Astrocyte of the spinal cord (primary cell): ENCODE results near the gene SCMH1.

Experiments
- DNase-seq: peaks from one replicate; pipeline ENCODE4 v3.0.0; 2011; ENCODE audit warnings: low read depth, low spot score
- H3K4me3 ChIP-seq: 2 replicates; pipeline ENCODE4 v1.5.1; 2011; ENCODE audit warnings: low read depth, mild to moderate bottlenecking, low read length, moderate library complexity
- CTCF ChIP-seq: IDR thresholded peaks from 2 replicates; pipeline ENCODE4 v1.5.1; 2012; ENCODE audit warnings: low read depth, mild to moderate bottlenecking, low read length, inconsistent platforms
- in situ Hi-C: cut with HindIII; loops from 2 replicates; pipeline ENCODE4 v1.10.0; 2017; ENCODE audit warnings: low sequenced_read_pairs

The SCMH1 gene

GRCh38 chr1:41037116-41037903, 204.8 kb downstream of the SCMH1 start:
- DNase-seq: no peak
- TF ChIP-seq CTCF: no peak
- in situ Hi-C loops: no loop called here
- no peak overlapping the region for H3K4me3 ChIP-seq

- no peak overlapping the region for H3K4me3 ChIP-seq
- no peak for TF ChIP-seq CTCF
- no peak for DNase-seq
- in situ Hi-C loops: no loop called here
Measured at GRCh38 chr1:41033272-41033671, 208.8 kb downstream of the SCMH1 start.

- no peak for TF ChIP-seq CTCF
- no peak for DNase-seq
- in situ Hi-C loops: no loop called here
- no peak overlapping the region for H3K4me3 ChIP-seq
Measured at GRCh38 chr1:41032147-41032546, 210.0 kb downstream of the SCMH1 start.

- no peak overlapping the region for H3K4me3 ChIP-seq
- no peak for TF ChIP-seq CTCF
- in situ Hi-C loops: no loop called here
- no peak for DNase-seq
Measured at GRCh38 chr1:41030872-41031616, 211.1 kb downstream of the SCMH1 start.

- no peak for DNase-seq
- no peak overlapping the region for H3K4me3 ChIP-seq
- in situ Hi-C loops: no loop called here
- TF ChIP-seq CTCF: no peak
Measured at GRCh38 chr1:41028034-41028642, 214.0 kb downstream of the SCMH1 start.

- in situ Hi-C loops: no loop called here
- TF ChIP-seq CTCF: no peak
- DNase-seq: no peak
- H3K4me3 ChIP-seq: no peak overlapping the region
Measured at GRCh38 chr1:41025979-41026819, 215.9 kb downstream of the SCMH1 start.
